ENCODE data around the gene ABCA3.

ABCA3 gene

GRCh38 chr16:2357331-2357730 lies 16.8 kb upstream of the ABCA3 start:
- no peak for DNase-seq (ENCODE audit: low read depth in 1 of 2, low spot score in 1 of 2)

GRCh38 chr16:2350500-2350899 lies 10.0 kb upstream of the ABCA3 start:
- DNase-seq (ENCODE audit: low read depth in 1 of 2, low spot score in 1 of 2), result no peak

- DNase-seq (ENCODE audit: low read depth in 1 of 2, low spot score in 1 of 2), result no peak
These were observed 2.7 kb upstream of the ABCA3 start for GRCh38 chr16:2343211-2343610.

- DNase-seq (ENCODE audit: low read depth in 1 of 2, low spot score in 1 of 2), result no peak
These were observed 1.2 kb upstream of the ABCA3 start for GRCh38 chr16:2341456-2342447.

GRCh38 chr16:2339521-2340484 lies 725 bp downstream of the ABCA3 start:
- DNase-seq (ENCODE audit: low read depth in 1 of 2, low spot score in 1 of 2), result peak; percentile 20

- DNase-seq (ENCODE audit: low read depth in 1 of 2, low spot score in 1 of 2), result no peak
These were observed 2.9 kb downstream of the ABCA3 start for GRCh38 chr16:2337431-2338296.

- no peak for DNase-seq (ENCODE audit: low read depth in 1 of 2, low spot score in 1 of 2)
These were observed 5.1 kb downstream of the ABCA3 start for GRCh38 chr16:2335286-2335895.

GRCh38 chr16:2333772-2334379 lies 6.7 kb downstream of the ABCA3 start:
- DNase-seq (ENCODE audit: low read depth in 1 of 2, low spot score in 1 of 2), result no peak

GRCh38 chr16:2333231-2333630 lies 7.3 kb downstream of the ABCA3 start:
- no peak for DNase-seq (ENCODE audit: low read depth in 1 of 2, low spot score in 1 of 2)

- DNase-seq (ENCODE audit: low read depth in 1 of 2, low spot score in 1 of 2), result no peak
These were observed 8.6 kb downstream of the ABCA3 start for GRCh38 chr16:2331931-2332267.

GRCh38 chr16:2331199-2331930 lies 9.2 kb downstream of the ABCA3 start:
- DNase-seq (ENCODE audit: low read depth in 1 of 2, low spot score in 1 of 2), result no peak

GRCh38 chr16:2329532-2329931 lies 11.0 kb downstream of the ABCA3 start:
- no peak for DNase-seq (ENCODE audit: low read depth in 1 of 2, low spot score in 1 of 2)

GRCh38 chr16:2328428-2328827 lies 12.1 kb downstream of the ABCA3 start:
- no peak for DNase-seq (ENCODE audit: low read depth in 1 of 2, low spot score in 1 of 2)

- no peak for DNase-seq (ENCODE audit: low read depth in 1 of 2, low spot score in 1 of 2)
These were observed 14.3 kb downstream of the ABCA3 start for GRCh38 chr16:2326191-2326590.

- no peak for DNase-seq (ENCODE audit: low read depth in 1 of 2, low spot score in 1 of 2)
These were observed 14.7 kb downstream of the ABCA3 start for GRCh38 chr16:2325791-2326190.

- DNase-seq (ENCODE audit: low read depth in 1 of 2, low spot score in 1 of 2), result no peak
These were observed 15.3 kb downstream of the ABCA3 start for GRCh38 chr16:2325181-2325580.

- DNase-seq (ENCODE audit: low read depth in 1 of 2, low spot score in 1 of 2), result no peak
These were observed 16.1 kb downstream of the ABCA3 start for GRCh38 chr16:2324296-2324859.

GRCh38 chr16:2323701-2324100 lies 16.8 kb downstream of the ABCA3 start:
- no peak for DNase-seq (ENCODE audit: low read depth in 1 of 2, low spot score in 1 of 2)

GRCh38 chr16:2319606-2320005 lies 20.9 kb downstream of the ABCA3 start:
- DNase-seq (ENCODE audit: low read depth in 1 of 2, low spot score in 1 of 2), result no peak

Data from activated CD4-positive, alpha-beta T cell treated with anti-CD3 and anti-CD28 coated beads, Interleukin-2, amount 50 U/mL, for 24 hours (primary cell).